ENCODE data around the gene FA2H. TPM values are rescaled to one million over a fixed set of nuclear protein-coding genes. Genes with fewer than 3 reads are reported as not detected.
A peak's percentile ranks its signal among the peaks of the same experiment; 100 is the strongest.

The FA2H gene
- total RNA-seq, 1 donor from 2014 or later: not detected

GRCh38 chr16:74735162-74735452 lies 39.5 kb downstream of the FA2H start:
- peaks cover 35% of the 10 kb centered on the region for H3K4me1 Mint-ChIP-seq
- H3K4me1 ChIP-seq: peaks cover 30% of the 10 kb centered on the region
- no peaks in the 10 kb centered on the region for H4K20me1 ChIP-seq (ENCODE audit: low read depth)
- H3K36me3 ChIP-seq: no peaks in the 10 kb centered on the region
- H3F3A ChIP-seq (ENCODE audit: low read depth): no peaks in the 10 kb centered on the region
- peak overlapping the region; percentile 52 for H3K4me2 ChIP-seq
- H3K27ac Mint-ChIP-seq: peak overlapping the region; percentile 94
- H3K9ac ChIP-seq: no peak overlapping the region
- H3K4me3 ChIP-seq: no peak overlapping the region
- peak overlapping the region; percentile 41 for H3K4me3 Mint-ChIP-seq
- H3K27me3 ChIP-seq: no peaks in the 10 kb centered on the region
- peak overlapping the region; percentile 88 for H2AFZ ChIP-seq (replicated peaks)
- no peaks in the 10 kb centered on the region for H3K9me3 ChIP-seq (ENCODE audit: low read depth)
- TF ChIP-seq EZH2 (IDR thresholded peaks at IDR 0.05): no peak
- TF ChIP-seq EZH2phosphoT487 (IDR thresholded peaks at IDR 0.05): no peak
- TF ChIP-seq, protein P1, sequence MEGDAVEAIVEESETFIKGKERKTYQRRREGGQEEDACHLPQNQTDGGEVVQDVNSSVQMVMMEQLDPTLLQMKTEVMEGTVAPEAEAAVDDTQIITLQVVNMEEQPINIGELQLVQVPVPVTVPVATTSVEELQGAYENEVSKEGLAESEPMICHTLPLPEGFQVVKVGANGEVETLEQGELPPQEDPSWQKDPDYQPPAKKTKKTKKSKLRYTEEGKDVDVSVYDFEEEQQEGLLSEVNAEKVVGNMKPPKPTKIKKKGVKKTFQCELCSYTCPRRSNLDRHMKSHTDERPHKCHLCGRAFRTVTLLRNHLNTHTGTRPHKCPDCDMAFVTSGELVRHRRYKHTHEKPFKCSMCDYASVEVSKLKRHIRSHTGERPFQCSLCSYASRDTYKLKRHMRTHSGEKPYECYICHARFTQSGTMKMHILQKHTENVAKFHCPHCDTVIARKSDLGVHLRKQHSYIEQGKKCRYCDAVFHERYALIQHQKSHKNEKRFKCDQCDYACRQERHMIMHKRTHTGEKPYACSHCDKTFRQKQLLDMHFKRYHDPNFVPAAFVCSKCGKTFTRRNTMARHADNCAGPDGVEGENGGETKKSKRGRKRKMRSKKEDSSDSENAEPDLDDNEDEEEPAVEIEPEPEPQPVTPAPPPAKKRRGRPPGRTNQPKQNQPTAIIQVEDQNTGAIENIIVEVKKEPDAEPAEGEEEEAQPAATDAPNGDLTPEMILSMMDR (IDR thresholded peaks at IDR 0.05): no peak
- peaks cover 2% of the 10 kb centered on the region for H3K27me3 Mint-ChIP-seq (ENCODE audit: insufficient read depth, low read depth)
- H3K9me3 Mint-ChIP-seq: no peaks in the 10 kb centered on the region
- no peak for DNase-seq (ENCODE audit: low spot score)
- no peak overlapping the region for H3K27ac ChIP-seq
- H3K79me2 ChIP-seq (ENCODE audit: low read depth): no peaks in the 10 kb centered on the region
- H3K36me3 Mint-ChIP-seq: no peaks in the 10 kb centered on the region

GRCh38 chr16:74734361-74735161 lies 40.1 kb downstream of the FA2H start:
- H3F3A ChIP-seq (ENCODE audit: low read depth): no peaks in the 10 kb centered on the region
- Mint-ChIP-seq H3K4me3 (no peak overlapping the region), H3K9me3 (no peaks in the 10 kb centered on the region), H3K27ac (peak overlapping the region; percentile 94), H3K4me1 (peaks cover 34% of the 10 kb centered on the region), H3K27me3 (ENCODE audit: insufficient read depth, low read depth) (peaks cover 2% of the 10 kb centered on the region), H3K36me3 (no peaks in the 10 kb centered on the region)
- no peak overlapping the region for H3K9ac ChIP-seq
- H3K27ac ChIP-seq: no peak overlapping the region
- H3K4me2 ChIP-seq: peak overlapping the region; percentile 52
- TF ChIP-seq, protein P1 (IDR thresholded peaks at IDR 0.05): no peak
- TF ChIP-seq EZH2phosphoT487 (IDR thresholded peaks at IDR 0.05): no peak
- TF ChIP-seq EZH2 (IDR thresholded peaks at IDR 0.05): no peak
- DNase-seq (ENCODE audit: low spot score): peak; percentile 77
- H3K4me3 ChIP-seq: no peak overlapping the region
- peak overlapping the region; percentile 88 for H2AFZ ChIP-seq (replicated peaks)
- no peaks in the 10 kb centered on the region for H3K27me3 ChIP-seq
- H4K20me1 ChIP-seq (ENCODE audit: low read depth): no peaks in the 10 kb centered on the region
- H3K9me3 ChIP-seq (ENCODE audit: low read depth): no peaks in the 10 kb centered on the region
- H3K4me1 ChIP-seq: peaks cover 30% of the 10 kb centered on the region
- H3K79me2 ChIP-seq (ENCODE audit: low read depth): no peaks in the 10 kb centered on the region
- no peaks in the 10 kb centered on the region for H3K36me3 ChIP-seq

- H3K27ac Mint-ChIP-seq: no peak overlapping the region
- no peaks in the 10 kb centered on the region for H3K9me3 ChIP-seq (ENCODE audit: low read depth)
Observed at GRCh38 chr16:74732707-74733350, 41.8 kb downstream of the FA2H start.

More at GRCh38 chr16:74732707-74733350, 41.8 kb downstream of the FA2H start:
- H3K27ac ChIP-seq: no peak overlapping the region
- TF ChIP-seq EZH2phosphoT487 (IDR thresholded peaks at IDR 0.05): no peak
- no peak for TF ChIP-seq EZH2 (IDR thresholded peaks at IDR 0.05)
- TF ChIP-seq, protein P1 (IDR thresholded peaks at IDR 0.05): no peak
- H3K9ac ChIP-seq: no peak overlapping the region
- no peaks in the 10 kb centered on the region for H3K27me3 ChIP-seq
- no peaks in the 10 kb centered on the region for H3K9me3 Mint-ChIP-seq
- peaks cover 21% of the 10 kb centered on the region for H3K4me1 ChIP-seq
- H2AFZ ChIP-seq (replicated peaks): no peak overlapping the region
- H3K4me2 ChIP-seq: no peak overlapping the region
- no peaks in the 10 kb centered on the region for H3F3A ChIP-seq (ENCODE audit: low read depth)
- no peak overlapping the region for H3K4me3 ChIP-seq
- peaks cover 2% of the 10 kb centered on the region for H3K27me3 Mint-ChIP-seq (ENCODE audit: insufficient read depth, low read depth)
- no peaks in the 10 kb centered on the region for H4K20me1 ChIP-seq (ENCODE audit: low read depth)
- H3K4me1 Mint-ChIP-seq: peaks cover 28% of the 10 kb centered on the region
- H3K36me3 Mint-ChIP-seq: no peaks in the 10 kb centered on the region
- no peak for DNase-seq (ENCODE audit: low spot score)
- H3K36me3 ChIP-seq: no peaks in the 10 kb centered on the region
- H3K4me3 Mint-ChIP-seq: no peak overlapping the region
- H3K79me2 ChIP-seq (ENCODE audit: low read depth): no peaks in the 10 kb centered on the region
